GM23338 (cell line): ENCODE measurements around the gene GRK5.

Source experiments
- CREB1 ChIP-seq: fragments of 250-450 bp; sonication (Bioruptor Pico); IDR thresholded peaks from 2 replicates; pipeline ENCODE4 v1.5.0; 2020; ENCODE audit warnings: low read depth, mild to moderate bottlenecking, moderate library complexity
- POLR2AphosphoS5 ChIP-seq: IDR thresholded peaks from 2 replicates; pipeline ENCODE4 v1.6.1; 2016; ENCODE audit warnings: antibody characterized with exemption, low read depth
- TF ChIP-seq, protein P1 (sequence below), 2 experiments: fragments of 200-600 bp in 1 of 2; sonication (generic) in 1 of 2; conservative IDR thresholded peaks; 2 replicates each; pipeline versions ENCODE4 v1.5.1 to v1.6.1; 2016 to 2017; ENCODE audit warnings: antibody characterized with exemption in 2 of 2, low read depth in 2 of 2, mild to moderate bottlenecking in 2 of 2, moderate library complexity in 1 of 2
- TF ChIP-seq, protein P2 (sequence below): IDR thresholded peaks from one replicate; pipeline ENCODE4 v1.6.1; 2018; ENCODE audit warnings: antibody characterized with exemption; ENCODE audit not compliant: unreplicated experiment

DNA sequence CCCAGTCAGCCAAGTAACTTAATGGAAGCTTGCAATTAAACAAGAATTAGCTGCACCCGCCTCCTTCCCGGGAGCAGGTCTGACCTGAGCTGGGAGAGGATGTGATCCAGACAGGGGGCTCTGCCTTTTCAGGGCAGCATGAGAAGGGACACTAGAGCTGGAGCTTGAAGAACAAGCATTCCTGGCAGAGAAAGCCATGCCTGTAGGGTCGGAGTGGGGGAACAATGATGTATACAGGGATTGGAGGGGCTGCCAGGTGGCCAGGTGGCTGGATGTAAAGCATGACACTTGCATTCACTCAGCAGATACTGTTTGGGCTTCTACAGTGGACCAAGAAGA is 112.5 kb downstream of the GRK5 start:
- TF ChIP-seq, protein P1, sequence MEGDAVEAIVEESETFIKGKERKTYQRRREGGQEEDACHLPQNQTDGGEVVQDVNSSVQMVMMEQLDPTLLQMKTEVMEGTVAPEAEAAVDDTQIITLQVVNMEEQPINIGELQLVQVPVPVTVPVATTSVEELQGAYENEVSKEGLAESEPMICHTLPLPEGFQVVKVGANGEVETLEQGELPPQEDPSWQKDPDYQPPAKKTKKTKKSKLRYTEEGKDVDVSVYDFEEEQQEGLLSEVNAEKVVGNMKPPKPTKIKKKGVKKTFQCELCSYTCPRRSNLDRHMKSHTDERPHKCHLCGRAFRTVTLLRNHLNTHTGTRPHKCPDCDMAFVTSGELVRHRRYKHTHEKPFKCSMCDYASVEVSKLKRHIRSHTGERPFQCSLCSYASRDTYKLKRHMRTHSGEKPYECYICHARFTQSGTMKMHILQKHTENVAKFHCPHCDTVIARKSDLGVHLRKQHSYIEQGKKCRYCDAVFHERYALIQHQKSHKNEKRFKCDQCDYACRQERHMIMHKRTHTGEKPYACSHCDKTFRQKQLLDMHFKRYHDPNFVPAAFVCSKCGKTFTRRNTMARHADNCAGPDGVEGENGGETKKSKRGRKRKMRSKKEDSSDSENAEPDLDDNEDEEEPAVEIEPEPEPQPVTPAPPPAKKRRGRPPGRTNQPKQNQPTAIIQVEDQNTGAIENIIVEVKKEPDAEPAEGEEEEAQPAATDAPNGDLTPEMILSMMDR (conservative IDR thresholded peaks at IDR 0.05; ENCODE audit: low read depth in 2 of 2): no peak
- TF ChIP-seq CREB1 (CRISPR knock-in tag): no peak
- TF ChIP-seq, protein P2, sequence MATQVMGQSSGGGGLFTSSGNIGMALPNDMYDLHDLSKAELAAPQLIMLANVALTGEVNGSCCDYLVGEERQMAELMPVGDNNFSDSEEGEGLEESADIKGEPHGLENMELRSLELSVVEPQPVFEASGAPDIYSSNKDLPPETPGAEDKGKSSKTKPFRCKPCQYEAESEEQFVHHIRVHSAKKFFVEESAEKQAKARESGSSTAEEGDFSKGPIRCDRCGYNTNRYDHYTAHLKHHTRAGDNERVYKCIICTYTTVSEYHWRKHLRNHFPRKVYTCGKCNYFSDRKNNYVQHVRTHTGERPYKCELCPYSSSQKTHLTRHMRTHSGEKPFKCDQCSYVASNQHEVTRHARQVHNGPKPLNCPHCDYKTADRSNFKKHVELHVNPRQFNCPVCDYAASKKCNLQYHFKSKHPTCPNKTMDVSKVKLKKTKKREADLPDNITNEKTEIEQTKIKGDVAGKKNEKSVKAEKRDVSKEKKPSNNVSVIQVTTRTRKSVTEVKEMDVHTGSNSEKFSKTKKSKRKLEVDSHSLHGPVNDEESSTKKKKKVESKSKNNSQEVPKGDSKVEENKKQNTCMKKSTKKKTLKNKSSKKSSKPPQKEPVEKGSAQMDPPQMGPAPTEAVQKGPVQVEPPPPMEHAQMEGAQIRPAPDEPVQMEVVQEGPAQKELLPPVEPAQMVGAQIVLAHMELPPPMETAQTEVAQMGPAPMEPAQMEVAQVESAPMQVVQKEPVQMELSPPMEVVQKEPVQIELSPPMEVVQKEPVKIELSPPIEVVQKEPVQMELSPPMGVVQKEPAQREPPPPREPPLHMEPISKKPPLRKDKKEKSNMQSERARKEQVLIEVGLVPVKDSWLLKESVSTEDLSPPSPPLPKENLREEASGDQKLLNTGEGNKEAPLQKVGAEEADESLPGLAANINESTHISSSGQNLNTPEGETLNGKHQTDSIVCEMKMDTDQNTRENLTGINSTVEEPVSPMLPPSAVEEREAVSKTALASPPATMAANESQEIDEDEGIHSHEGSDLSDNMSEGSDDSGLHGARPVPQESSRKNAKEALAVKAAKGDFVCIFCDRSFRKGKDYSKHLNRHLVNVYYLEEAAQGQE: no peak
- TF ChIP-seq POLR2AphosphoS5: no peak
